ENCODE data around the gene RAB38.

RAB38 gene

DNA sequence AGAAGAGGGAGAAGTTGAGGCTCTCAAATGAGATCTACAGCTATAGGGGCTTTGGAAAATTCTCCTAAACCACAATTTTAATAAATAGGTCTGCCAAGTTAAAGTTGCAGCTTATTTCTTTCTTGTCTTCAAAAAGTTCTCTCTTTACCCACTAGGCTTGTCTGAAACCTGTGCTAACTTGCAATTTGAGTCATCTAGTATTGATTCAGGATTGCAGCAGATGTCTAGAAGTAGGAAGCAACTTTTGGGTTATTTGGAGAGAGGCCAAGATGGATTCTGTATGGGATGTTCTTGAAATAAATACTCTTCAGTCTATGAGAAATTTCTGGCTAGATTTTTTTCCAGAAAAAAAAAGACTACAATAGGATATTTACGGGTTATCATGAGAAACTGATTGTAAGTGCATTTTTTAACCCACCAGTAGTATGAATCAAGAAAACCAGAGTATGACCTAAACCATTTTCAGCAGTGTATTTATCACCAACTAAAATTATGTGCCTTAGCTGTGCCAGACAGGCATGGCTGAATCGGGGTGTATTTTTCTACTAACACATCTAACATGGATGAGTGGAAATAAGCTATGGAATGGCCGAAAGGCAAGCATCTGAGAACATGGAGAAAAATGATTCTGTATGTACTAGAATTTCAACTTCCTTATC lies 4.9 kb upstream of the RAB38 start:
- peaks cover 6 to 7% of the 10 kb centered on the region in 2 experiments for H3K4me1 ChIP-seq (ENCODE audit: control insufficient read depth in 1 of 2, insufficient read depth in 1 of 2, low read depth in 1 of 2, low read length in 1 of 2)

DNA sequence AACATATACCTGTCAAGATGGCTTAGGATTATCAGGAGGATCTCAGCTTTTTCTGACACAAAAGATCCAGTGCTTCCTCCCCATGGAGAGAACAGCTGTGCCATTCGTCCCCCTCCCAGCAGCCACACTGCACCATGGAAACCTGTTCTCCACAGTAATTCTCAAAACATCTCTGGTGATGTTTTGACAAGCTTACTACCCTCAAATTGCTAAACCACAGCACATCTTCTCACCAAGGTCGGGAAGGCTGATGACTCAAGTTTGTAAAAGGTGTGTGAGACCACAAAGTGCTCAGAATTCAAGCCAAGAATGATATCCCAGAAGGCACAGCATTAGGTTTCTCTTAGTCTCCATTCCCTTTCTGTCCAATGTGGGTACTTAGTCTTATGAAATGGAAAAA lies 3.9 kb upstream of the RAB38 start:
- Histone ChIP-seq H3K27ac (no peak overlapping the region), H3K27me3 (peaks cover 15% of the 10 kb centered on the region), H3K9me3 (no peaks in the 10 kb centered on the region), H3K36me3 (no peaks in the 10 kb centered on the region), H3K4me1 (ENCODE audit: control insufficient read depth in 1 of 2, insufficient read depth in 1 of 2, low read depth in 1 of 2, low read length in 1 of 2) (peaks cover 12 to 13% of the 10 kb centered on the region in 2 experiments), H3K4me3 (ENCODE audit: low read depth in 1 of 2, low read length in 1 of 2) (no peak overlapping the region)
- TF ChIP-seq, protein P1, sequence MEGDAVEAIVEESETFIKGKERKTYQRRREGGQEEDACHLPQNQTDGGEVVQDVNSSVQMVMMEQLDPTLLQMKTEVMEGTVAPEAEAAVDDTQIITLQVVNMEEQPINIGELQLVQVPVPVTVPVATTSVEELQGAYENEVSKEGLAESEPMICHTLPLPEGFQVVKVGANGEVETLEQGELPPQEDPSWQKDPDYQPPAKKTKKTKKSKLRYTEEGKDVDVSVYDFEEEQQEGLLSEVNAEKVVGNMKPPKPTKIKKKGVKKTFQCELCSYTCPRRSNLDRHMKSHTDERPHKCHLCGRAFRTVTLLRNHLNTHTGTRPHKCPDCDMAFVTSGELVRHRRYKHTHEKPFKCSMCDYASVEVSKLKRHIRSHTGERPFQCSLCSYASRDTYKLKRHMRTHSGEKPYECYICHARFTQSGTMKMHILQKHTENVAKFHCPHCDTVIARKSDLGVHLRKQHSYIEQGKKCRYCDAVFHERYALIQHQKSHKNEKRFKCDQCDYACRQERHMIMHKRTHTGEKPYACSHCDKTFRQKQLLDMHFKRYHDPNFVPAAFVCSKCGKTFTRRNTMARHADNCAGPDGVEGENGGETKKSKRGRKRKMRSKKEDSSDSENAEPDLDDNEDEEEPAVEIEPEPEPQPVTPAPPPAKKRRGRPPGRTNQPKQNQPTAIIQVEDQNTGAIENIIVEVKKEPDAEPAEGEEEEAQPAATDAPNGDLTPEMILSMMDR (IDR thresholded peaks at IDR 0.05) = no peak

More for the DNA sequence above, 4.9 kb upstream of the RAB38 start:
- H3K9me3 ChIP-seq = no peaks in the 10 kb centered on the region
- no peaks in the 10 kb centered on the region for H3K36me3 ChIP-seq
- no peak overlapping the region for H3K4me3 ChIP-seq (ENCODE audit: low read depth in 1 of 2, low read length in 1 of 2)
- peaks cover 9% of the 10 kb centered on the region for H3K27me3 ChIP-seq
- TF ChIP-seq, protein P1 (IDR thresholded peaks at IDR 0.05) = no peak
- no peak overlapping the region for H3K27ac ChIP-seq

DNA sequence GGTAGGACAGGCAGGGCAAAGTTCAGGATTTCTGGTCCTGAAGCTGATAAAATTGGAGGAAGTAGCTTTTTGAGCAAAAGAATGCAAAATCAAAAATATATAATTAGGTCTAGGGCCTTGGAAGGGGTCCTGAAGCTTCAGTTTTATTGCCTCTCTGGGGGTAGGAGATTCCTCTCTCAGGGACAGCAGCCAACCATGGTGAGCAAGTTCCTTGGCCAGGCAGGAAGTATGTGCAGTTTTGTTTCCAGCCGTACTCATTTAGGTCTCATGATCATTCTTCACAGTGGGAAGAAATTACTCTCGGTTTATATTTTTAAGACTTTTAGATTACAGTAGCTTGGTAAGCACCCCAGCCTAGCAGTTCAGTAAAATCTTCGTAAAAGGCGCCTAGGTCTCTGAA lies 2.9 kb upstream of the RAB38 start:
- H3K4me1 ChIP-seq (ENCODE audit: control insufficient read depth in 1 of 2, insufficient read depth in 1 of 2, low read depth in 1 of 2, low read length in 1 of 2) = peaks cover 12 to 13% of the 10 kb centered on the region in 2 experiments

DNA sequence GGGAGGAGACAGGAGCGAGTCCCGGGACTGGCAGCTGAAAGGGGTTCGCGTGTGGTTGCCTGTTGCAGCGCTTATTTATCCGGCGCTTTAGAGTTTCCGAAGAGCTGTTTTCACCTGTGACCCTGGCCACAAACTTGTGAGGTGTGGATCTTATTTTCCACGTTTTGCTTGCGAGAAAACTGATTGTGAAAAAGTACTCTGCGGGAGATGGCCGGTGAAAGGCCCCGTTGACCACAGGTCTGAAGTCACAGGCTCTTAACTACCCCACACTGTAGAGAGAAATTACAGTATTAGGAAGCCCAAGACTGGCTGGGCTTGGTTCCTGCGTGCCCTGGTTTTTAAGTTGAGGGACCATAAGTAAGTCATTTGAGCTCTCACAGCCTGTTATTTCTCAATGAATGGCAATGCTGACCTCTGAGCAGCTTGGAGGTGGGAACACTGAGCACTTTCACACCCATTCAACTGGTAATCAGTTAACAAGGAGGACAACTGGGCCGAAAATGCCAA lies 379 bp upstream of the RAB38 start:
- H3K4me1 ChIP-seq (ENCODE audit: control insufficient read depth in 1 of 2, insufficient read depth in 1 of 2, low read depth in 1 of 2, low read length in 1 of 2) = peaks cover 12 to 13% of the 10 kb centered on the region in 2 experiments
- peaks cover 15% of the 10 kb centered on the region for H3K27me3 ChIP-seq
- H3K36me3 ChIP-seq = no peaks in the 10 kb centered on the region
- TF ChIP-seq, protein P1 (IDR thresholded peaks at IDR 0.05) = no peak
- no peak overlapping the region for H3K27ac ChIP-seq
- peak overlapping the region in 1 of 2 experiments; percentile 44 for H3K4me3 ChIP-seq (ENCODE audit: low read depth in 1 of 2, low read length in 1 of 2)
- no peaks in the 10 kb centered on the region for H3K9me3 ChIP-seq

More for the DNA sequence above, 2.9 kb upstream of the RAB38 start:
- H3K27me3 ChIP-seq = peaks cover 15% of the 10 kb centered on the region
- TF ChIP-seq, protein P1 (IDR thresholded peaks at IDR 0.05) = no peak
- no peaks in the 10 kb centered on the region for H3K36me3 ChIP-seq
- H3K27ac ChIP-seq = no peak overlapping the region
- H3K9me3 ChIP-seq = no peaks in the 10 kb centered on the region
- no peak overlapping the region for H3K4me3 ChIP-seq (ENCODE audit: low read depth in 1 of 2, low read length in 1 of 2)

DNA sequence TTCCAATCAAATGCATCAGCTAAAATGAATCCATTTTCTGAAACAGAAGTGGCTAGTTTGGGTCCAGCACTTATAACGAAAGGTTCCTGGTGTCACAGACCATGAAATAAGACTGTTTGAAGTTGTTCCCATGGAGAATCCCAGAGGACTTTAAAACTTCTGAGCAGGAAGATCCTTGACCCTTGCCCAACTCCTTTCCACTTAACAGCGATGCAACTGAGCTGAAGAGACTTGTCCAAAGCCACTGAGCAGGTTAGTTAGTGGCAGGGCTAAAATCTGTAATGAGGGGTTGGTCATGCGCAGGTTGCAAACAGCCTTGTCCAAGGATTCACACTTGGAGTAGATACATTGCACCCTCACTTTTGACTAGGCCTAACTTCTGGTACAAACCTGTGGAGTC lies 1.3 kb downstream of the RAB38 start:
- no peaks in the 10 kb centered on the region for H3K36me3 ChIP-seq
- peaks cover 12 to 13% of the 10 kb centered on the region in 2 experiments for H3K4me1 ChIP-seq (ENCODE audit: control insufficient read depth in 1 of 2, insufficient read depth in 1 of 2, low read depth in 1 of 2, low read length in 1 of 2)
- TF ChIP-seq, protein P1 (IDR thresholded peaks at IDR 0.05) = no peak
- H3K9me3 ChIP-seq = no peaks in the 10 kb centered on the region
- H3K27me3 ChIP-seq = peaks cover 15% of the 10 kb centered on the region
- H3K4me3 ChIP-seq (ENCODE audit: low read depth in 1 of 2, low read length in 1 of 2) = no peak overlapping the region
- no peak overlapping the region for H3K27ac ChIP-seq

All from neutrophil (primary cell).